GM13976 (cell line): ENCODE data around the gene CMTM2.

Experiments
- DNase-seq: peaks from one replicate; pipeline ENCODE4 v3.0.0; 2012; ENCODE audit warnings: low spot score
- CTCF ChIP-seq: IDR thresholded peaks from 2 replicates; pipeline ENCODE4 v1.5.1; 2012; ENCODE audit warnings: borderline replicate concordance, mild to moderate bottlenecking; ENCODE audit not compliant: insufficient read depth; ENCODE audit errors: extremely low read depth, missing control alignments, control extremely low read depth
- in situ Hi-C: fragments of 300-500 bp; cut with MboI; formaldehyde crosslinking; loops from one replicate; pipeline ENCODE4 v1.12.0; 2022; ENCODE audit warnings: low sequenced_read_pairs, mixed read lengths, inconsistent platforms; ENCODE audit not compliant: unreplicated experiment

Gene CMTM2

GRCh38 chr16:66547101-66547989 is 31.9 kb upstream of the CMTM2 start:
- no peak for TF ChIP-seq CTCF
- DNase-seq = no peak
- in situ Hi-C loops = no loop called here

GRCh38 chr16:66548068-66548467 is 31.2 kb upstream of the CMTM2 start:
- no peak for TF ChIP-seq CTCF
- in situ Hi-C loops = no loop called here
- no peak for DNase-seq

GRCh38 chr16:66548868-66549267 is 30.4 kb upstream of the CMTM2 start:
- in situ Hi-C loops = no loop called here
- no peak for DNase-seq
- no peak for TF ChIP-seq CTCF

DNA sequence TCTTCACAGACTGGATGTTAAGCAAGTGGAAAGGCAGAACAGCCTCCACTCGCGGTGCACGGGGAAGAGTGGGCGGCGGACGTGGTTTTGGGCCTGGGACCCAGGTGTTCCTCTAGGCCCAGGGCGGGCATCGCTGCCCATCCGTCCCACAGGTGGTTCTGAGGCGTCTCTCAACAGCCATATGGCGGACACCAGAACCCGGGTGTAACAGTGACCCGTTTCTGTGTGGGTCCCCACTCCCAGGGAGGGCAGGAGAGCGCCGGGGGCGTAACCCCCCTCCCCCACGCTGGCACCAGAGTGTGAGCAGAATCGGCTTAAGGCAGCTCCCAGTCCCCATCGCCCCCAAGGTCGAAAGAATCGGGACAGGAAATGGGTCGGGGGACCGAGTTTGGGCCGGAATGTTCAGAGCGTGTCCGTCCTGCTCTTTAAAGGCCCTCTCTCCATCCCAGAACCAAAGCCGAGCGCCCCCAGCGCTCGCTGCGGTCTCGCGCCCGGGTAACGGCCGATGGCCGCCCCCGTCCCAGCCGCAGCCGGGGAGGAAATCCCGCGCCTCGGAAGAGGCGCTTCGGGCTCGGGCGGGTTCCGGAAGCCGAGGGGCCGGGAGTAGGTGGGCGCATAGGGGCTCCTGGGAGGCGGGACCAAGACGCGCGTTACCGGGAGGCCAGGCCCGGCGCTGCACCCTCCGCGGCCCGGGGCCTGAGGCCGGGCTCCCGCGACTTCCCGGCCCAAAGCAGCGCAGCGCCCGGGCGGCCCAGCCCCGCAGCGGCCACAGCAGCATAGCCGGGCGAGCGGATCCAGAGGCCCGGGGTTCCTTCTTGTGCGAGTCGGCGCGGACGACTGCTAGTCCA is 29.8 kb upstream of the CMTM2 start, which contains the start of gene TK2:
Gene TK2 (minus strand): TSS at position 839 of the 848 bp plus-strand sequence. CDS start 61 bp downstream, at position 778.
- in situ Hi-C loops = no loop called here
- DNase-seq = peak; percentile 85
- TF ChIP-seq CTCF = peak; percentile 1

DNA sequence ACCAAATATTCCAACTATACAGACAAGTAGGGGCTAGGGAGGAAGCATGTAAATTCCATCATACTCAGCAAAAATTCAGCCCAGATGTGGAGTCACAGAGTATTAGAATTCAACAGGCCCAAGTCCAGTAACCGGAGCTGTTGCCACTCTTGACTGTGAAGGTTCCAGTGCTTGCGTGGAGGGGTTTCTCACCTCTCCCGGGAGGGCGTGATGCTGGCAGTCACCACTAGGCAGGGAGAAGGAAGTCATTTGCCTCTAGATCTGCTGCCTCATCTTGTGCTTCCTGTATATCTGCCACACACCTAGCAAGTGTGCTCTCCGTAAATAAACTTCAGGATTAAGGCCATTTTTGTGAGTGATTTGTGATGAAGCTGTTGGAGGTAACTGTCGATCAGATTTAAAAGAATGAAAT is 27.9 kb upstream of the CMTM2 start:
- in situ Hi-C loops = no loop called here
- DNase-seq = peak; percentile 61
- TF ChIP-seq CTCF = no peak

GRCh38 chr16:66551788-66552285 is 27.4 kb upstream of the CMTM2 start:
- in situ Hi-C loops = no loop called here
- TF ChIP-seq CTCF = no peak
- DNase-seq = peak; percentile 38
